HEK293 (cell line): ENCODE results near the gene PRDM15.

Source experiments
- CTCF ChIP-seq: fragments of 450-650 bp; formaldehyde crosslinking; IDR thresholded peaks from 2 replicates; pipeline ENCODE4 v1.5.1; 2016; ENCODE audit warnings: missing biosample characterization, missing genetic modification characterization
- KLF9 ChIP-seq: fragments of 450-650 bp; formaldehyde crosslinking; IDR thresholded peaks from 2 replicates; pipeline ENCODE4 v1.5.1; 2016; ENCODE audit warnings: missing biosample characterization, missing genetic modification characterization, low read depth
- PBX3 ChIP-seq: sonication (generic); formaldehyde crosslinking; IDR thresholded peaks from 2 replicates; pipeline ENCODE4 v1.8.1; 2022; ENCODE audit warnings: mild to moderate bottlenecking, moderate library complexity, missing genetic modification reagents
- REST ChIP-seq: fragments of 450-650 bp; formaldehyde crosslinking; IDR thresholded peaks from 2 replicates; pipeline ENCODE4 v1.5.1; 2016; ENCODE audit warnings: missing biosample characterization, missing genetic modification characterization
- YY1 ChIP-seq: fragments of 450-650 bp; formaldehyde crosslinking; IDR thresholded peaks from 2 replicates; pipeline ENCODE4 v1.5.1; 2018; ENCODE audit warnings: missing biosample characterization, missing genetic modification characterization
- ZBTB11 ChIP-seq: fragments of 450-650 bp; formaldehyde crosslinking; conservative IDR thresholded peaks from 2 replicates; pipeline ENCODE4 v1.5.1; 2016; ENCODE audit warnings: low read depth, missing biosample characterization, missing genetic modification characterization
- ZBTB20 ChIP-seq: fragments of 450-650 bp; formaldehyde crosslinking; IDR thresholded peaks from 2 replicates; pipeline ENCODE4 v1.5.1; 2016; ENCODE audit warnings: missing biosample characterization, missing genetic modification characterization
- ZBTB49 ChIP-seq: fragments of 450-650 bp; formaldehyde crosslinking; IDR thresholded peaks from 2 replicates; pipeline ENCODE4 v1.5.1; 2016; ENCODE audit warnings: missing biosample characterization, missing genetic modification characterization, low read depth
- ZFP37 ChIP-seq: fragments of 450-650 bp; formaldehyde crosslinking; IDR thresholded peaks from 2 replicates; pipeline ENCODE4 v1.5.1; 2016; ENCODE audit warnings: missing biosample characterization, missing genetic modification characterization
- ZNF138 ChIP-seq: fragments of 450-650 bp; formaldehyde crosslinking; IDR thresholded peaks from 2 replicates; pipeline ENCODE4 v1.5.1; 2016; ENCODE audit warnings: missing biosample characterization, missing genetic modification characterization, borderline replicate concordance
- ZNF140 ChIP-seq: fragments of 450-650 bp; formaldehyde crosslinking; IDR thresholded peaks from 2 replicates; pipeline ENCODE4 v1.5.1; 2016; ENCODE audit warnings: missing biosample characterization, missing genetic modification characterization
- ZNF660 ChIP-seq: fragments of 450-650 bp; IDR thresholded peaks from 2 replicates; pipeline ENCODE4 v1.5.1; 2018; ENCODE audit warnings: missing biosample characterization, mild to moderate bottlenecking, missing genetic modification characterization
- ZNF785 ChIP-seq: fragments of 450-650 bp; formaldehyde crosslinking; IDR thresholded peaks from 2 replicates; pipeline ENCODE4 v1.5.1; 2016; ENCODE audit warnings: missing biosample characterization, missing genetic modification characterization

- TF ChIP-seq ZNF660 (tag by site-specific recombination) = no peak
- no peak for TF ChIP-seq YY1
- TF ChIP-seq ZFP37 (tag by site-specific recombination) = no peak
- no peak for TF ChIP-seq ZBTB11 (tag by site-specific recombination)
- TF ChIP-seq KLF9 = no peak
- no peak for TF ChIP-seq ZNF785 (tag by site-specific recombination)
- no peak for TF ChIP-seq CTCF (tag by site-specific recombination)
- no peak for TF ChIP-seq ZNF138 (tag by site-specific recombination)
- no peak for TF ChIP-seq REST (tag by site-specific recombination)
- TF ChIP-seq ZBTB49 (tag by site-specific recombination) = no peak
- TF ChIP-seq ZNF140 (tag by site-specific recombination) = no peak
- TF ChIP-seq PBX3 (CRISPR knock-in tag) = no peak
- no peak for TF ChIP-seq ZBTB20 (tag by site-specific recombination)
Observed at GRCh38 chr21:41753006-41753898, 125.9 kb downstream of the PRDM15 start.
